ENCODE results near the gene ALB.

Gene ALB

GRCh38 chr4:73435984-73436383 is 31.9 kb downstream of the ALB start, which contains the start of gene AFP:
Gene AFP, plus strand, starts transcription at chr4:73436221. Its CDS starts 42 bp downstream, at chr4:73436263.
- Histone ChIP-seq H3K27me3 (ENCODE audit: insufficient read depth, poor library complexity, severe bottlenecking) (peaks cover 9% of the 10 kb centered on the region), H3K4me3 (replicated peaks; ENCODE audit: insufficient read depth, low read length) (no peak within 1 kb of the TSS), H3K27ac (replicated peaks) (no peak within 1 kb of the TSS)
- DNase-seq (ENCODE audit: low read depth in 1 of 2, low spot score in 1 of 2), result no peak
- TF ChIP-seq POLR2AphosphoS5 (IDR thresholded peaks at IDR 0.05; ENCODE audit: low read depth) (no peak), REST (IDR thresholded peaks at IDR 0.05; ENCODE audit: insufficient replicate concordance, low read depth) (no peak), GABPA (IDR thresholded peaks at IDR 0.05; ENCODE audit: low read depth) (no peak), SPI1 (IDR thresholded peaks at IDR 0.05; ENCODE audit: borderline replicate concordance, low read depth) (no peak)
- TF ChIP-seq, protein P1, sequence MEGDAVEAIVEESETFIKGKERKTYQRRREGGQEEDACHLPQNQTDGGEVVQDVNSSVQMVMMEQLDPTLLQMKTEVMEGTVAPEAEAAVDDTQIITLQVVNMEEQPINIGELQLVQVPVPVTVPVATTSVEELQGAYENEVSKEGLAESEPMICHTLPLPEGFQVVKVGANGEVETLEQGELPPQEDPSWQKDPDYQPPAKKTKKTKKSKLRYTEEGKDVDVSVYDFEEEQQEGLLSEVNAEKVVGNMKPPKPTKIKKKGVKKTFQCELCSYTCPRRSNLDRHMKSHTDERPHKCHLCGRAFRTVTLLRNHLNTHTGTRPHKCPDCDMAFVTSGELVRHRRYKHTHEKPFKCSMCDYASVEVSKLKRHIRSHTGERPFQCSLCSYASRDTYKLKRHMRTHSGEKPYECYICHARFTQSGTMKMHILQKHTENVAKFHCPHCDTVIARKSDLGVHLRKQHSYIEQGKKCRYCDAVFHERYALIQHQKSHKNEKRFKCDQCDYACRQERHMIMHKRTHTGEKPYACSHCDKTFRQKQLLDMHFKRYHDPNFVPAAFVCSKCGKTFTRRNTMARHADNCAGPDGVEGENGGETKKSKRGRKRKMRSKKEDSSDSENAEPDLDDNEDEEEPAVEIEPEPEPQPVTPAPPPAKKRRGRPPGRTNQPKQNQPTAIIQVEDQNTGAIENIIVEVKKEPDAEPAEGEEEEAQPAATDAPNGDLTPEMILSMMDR (IDR thresholded peaks at IDR 0.05; ENCODE audit: insufficient read depth, low read length), result no peak

- H3K27ac ChIP-seq (replicated peaks), result no peak overlapping the region
Measured at GRCh38 chr4:73436674-73437557, 32.8 kb downstream of the ALB start.

GRCh38 chr4:73437558-73437956 is 33.5 kb downstream of the ALB start:
- Histone ChIP-seq H3K27me3 (ENCODE audit: insufficient read depth, poor library complexity, severe bottlenecking) (peaks cover 7% of the 10 kb centered on the region), H3K4me3 (replicated peaks; ENCODE audit: insufficient read depth, low read length) (no peak overlapping the region), H3K27ac (replicated peaks) (no peak overlapping the region)
- TF ChIP-seq, protein P1 (IDR thresholded peaks at IDR 0.05; ENCODE audit: insufficient read depth, low read length), result no peak
- TF ChIP-seq REST (IDR thresholded peaks at IDR 0.05; ENCODE audit: insufficient replicate concordance, low read depth), result no peak
- TF ChIP-seq POLR2AphosphoS5 (IDR thresholded peaks at IDR 0.05; ENCODE audit: low read depth), result no peak
- TF ChIP-seq SPI1 (IDR thresholded peaks at IDR 0.05; ENCODE audit: borderline replicate concordance, low read depth), result no peak
- no peak for TF ChIP-seq GABPA (IDR thresholded peaks at IDR 0.05; ENCODE audit: low read depth)
- DNase-seq (ENCODE audit: low read depth in 1 of 2, low spot score in 1 of 2), result no peak

More at GRCh38 chr4:73436674-73437557, 32.8 kb downstream of the ALB start:
- DNase-seq (ENCODE audit: low read depth in 1 of 2, low spot score in 1 of 2), result no peak
- peaks cover 7% of the 10 kb centered on the region for H3K27me3 ChIP-seq (ENCODE audit: insufficient read depth, poor library complexity, severe bottlenecking)
- no peak for TF ChIP-seq REST (IDR thresholded peaks at IDR 0.05; ENCODE audit: insufficient replicate concordance, low read depth)
- TF ChIP-seq GABPA (IDR thresholded peaks at IDR 0.05; ENCODE audit: low read depth), result no peak
- H3K4me3 ChIP-seq (replicated peaks; ENCODE audit: insufficient read depth, low read length), result no peak overlapping the region

All from HL-60 (cell line).